Spleen (tissue), 11 donors: ENCODE data around the gene SRXN1. TPM values are rescaled to one million over a fixed set of nuclear protein-coding genes. Genes with fewer than 3 reads are reported as not detected.

Experiments used
- DNase-seq: peaks from one replicate; pipeline ENCODE4 v3.0.0-alpha.2; 2020
- H3K27ac ChIP-seq, 8 donors: fragments of 200-600 bp; sonication (generic) in 7 of 8; 1 replicate in 4 of 8; 2 replicates in 4 of 8; pipeline versions ENCODE4 v1.5.0 to v1.8.0; 2016 to 2021; ENCODE audit warnings: inconsistent platforms in 4 of 8, mild to moderate bottlenecking in 4 of 8, moderate library complexity in 1 of 8
- H3K27me3 ChIP-seq, 7 donors: fragments of 200-600 bp; sonication (generic) in 6 of 7; replicated peaks in 1 of 7; 1 replicate in 4 of 7; 2 replicates in 3 of 7; pipeline versions ENCODE4 v1.5.0 to v1.8.0; 2016 to 2021; ENCODE audit warnings: inconsistent platforms in 3 of 7, mild to moderate bottlenecking in 1 of 7
- H3K36me3 ChIP-seq, 6 donors: fragments of 200-600 bp; sonication (generic) in 5 of 6; 1 replicate in 4 of 6; 2 replicates in 2 of 6; pipeline versions ENCODE4 v1.5.0 to v1.8.0; 2016 to 2021; ENCODE audit warnings: inconsistent platforms in 2 of 6
- H3K4me1 ChIP-seq, 6 donors: fragments of 200-600 bp; sonication (generic) in 5 of 6; 1 replicate in 3 of 6; 2 replicates in 3 of 6; pipeline versions ENCODE4 v1.5.0 to v1.8.0; 2016 to 2021; ENCODE audit warnings: inconsistent platforms in 3 of 6
- H3K4me3 ChIP-seq, 8 donors: fragments of 200-600 bp; sonication (generic) in 7 of 8; 1 replicate in 4 of 8; 2 replicates in 4 of 8; pipeline versions ENCODE4 v1.5.0 to v1.8.0; 2016 to 2021; ENCODE audit warnings: inconsistent platforms in 4 of 8, mild to moderate bottlenecking in 4 of 8, moderate library complexity in 2 of 8
- H3K9me3 ChIP-seq, 8 donors: fragments of 200-600 bp; sonication (generic) in 7 of 8; 1 replicate in 4 of 8; 2 replicates in 4 of 8; pipeline versions ENCODE4 v1.5.0 to v1.8.0; 2016 to 2021; ENCODE audit warnings: inconsistent platforms in 4 of 8
- POLR2A ChIP-seq, 3 donors: fragments of 450-650 bp; IDR thresholded peaks; one replicate each; pipeline ENCODE4 v1.5.1; 2017; ENCODE audit warnings: antibody characterized with exemption in 3 of 3, mild to moderate bottlenecking in 1 of 3
- POLR2AphosphoS5 ChIP-seq, 3 donors: sonication (generic); formaldehyde crosslinking; IDR thresholded peaks; one replicate each; pipeline ENCODE4 v1.5.1; 2017; ENCODE audit warnings: antibody characterized with exemption in 3 of 3
- WGBS, 5 donors: extraction: QIAGEN DNeasy Blood & Tissue Kit in 3 of 5; methylation state at CpG; one replicate each; pipeline versions ENCODE4 v1.1.5 to v1.1.7; 2013 to 2018; 5-methylcytosine and 5-hydroxymethylcytosine counted together
- intact Hi-C: fragments of 100-400 bp; cut with DNase I; formaldehyde crosslinking; loops from one replicate; pipeline ENCODE4 v1.15.0; 2023; ENCODE audit warnings: low total_unique reads
- polyA plus RNA-seq, 3 donors: library from polyadenylated mRNA; stranded (reverse); fragments of 200-250 nt; gene quantifications; one replicate each; pipeline ENCODE4 v1.2.1, GENCODE V29; 2013
- total RNA-seq, 7 donors: library from RNA; depleted of rRNA in 3 of 7; stranded (reverse); fragments of >200 nt in 3 of 7; fragmentation: NEBNext Ultra II Directional in 4 of 7; extraction: Animal tissue kit (Norgen Biotek cat#: 25700) in 4 of 7; gene quantifications; one replicate each; pipeline versions ENCODE4 v1.1.0 to v1.2.1, GENCODE V29; 2016 to 2021
- TF ChIP-seq, protein P1 (sequence below), 11 experiments: fragments of 200-600 bp in 7 of 11; fragments of 450-650 bp in 4 of 11; sonication (generic) in 4 of 11; IDR thresholded peaks in 8 of 11; conservative IDR thresholded peaks in 3 of 11; 1 replicate in 7 of 11; 2 replicates in 4 of 11; pipeline versions ENCODE4 v1.4.0 to v1.8.0; 2016 to 2021; ENCODE audit warnings: antibody characterized with exemption in 11 of 11, inconsistent platforms in 4 of 11, mild to moderate bottlenecking in 1 of 11
- donor health status: healthy with polysubstance abuse.
- donor health status: DM: no; HTN: no; CAD: no; lungs with moderate emphysema.
- donor health status: DM: no; HTN: no; CAD: no.
- donor health status: Bipolar disorder and iron deficiency.
- donor health status: healthy.
- donor health status: DM: no; HTN: no; CAD: no.
- donor health status: DM: yes; HTN: yes; CAD: no.

The SRXN1 gene
- total and polyA plus RNA-seq, 10 donors, result 4.5 to 31.3 (median 12.7) TPM

DNA sequence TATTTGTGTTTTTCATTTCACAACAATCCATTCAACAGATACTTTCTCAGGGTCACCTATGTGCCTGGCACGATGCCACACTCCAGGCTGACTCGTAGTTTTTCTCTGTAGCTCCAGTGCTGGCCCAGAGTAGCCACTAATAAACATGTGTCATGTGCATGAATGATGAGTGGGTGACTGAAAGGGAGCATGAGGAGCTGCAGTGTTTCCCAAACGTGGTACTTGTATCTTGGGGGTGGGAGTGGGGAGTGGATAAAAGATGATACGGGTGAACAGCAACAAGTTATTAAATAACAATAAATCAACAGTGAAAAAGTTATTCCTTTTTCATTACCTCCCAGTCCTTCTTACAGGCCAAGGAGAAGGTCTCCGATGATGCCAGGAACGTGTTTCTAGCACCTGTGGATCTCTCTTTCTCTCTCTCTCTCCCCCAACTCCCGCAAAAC is 17.1 kb downstream of the SRXN1 start:
- 58 to 72% (median 65%) methylated on average over 7 of the region's 7 CpGs for WGBS, 5 donors
- no peaks in the 10 kb centered on the region for H3K9me3 ChIP-seq
- peaks cover 0 to 55% (median 0%) of the 10 kb centered on the region in 7 donors for H3K27me3 ChIP-seq
- no peaks in the 10 kb centered on the region for H3K36me3 ChIP-seq
- TF ChIP-seq, protein P1, sequence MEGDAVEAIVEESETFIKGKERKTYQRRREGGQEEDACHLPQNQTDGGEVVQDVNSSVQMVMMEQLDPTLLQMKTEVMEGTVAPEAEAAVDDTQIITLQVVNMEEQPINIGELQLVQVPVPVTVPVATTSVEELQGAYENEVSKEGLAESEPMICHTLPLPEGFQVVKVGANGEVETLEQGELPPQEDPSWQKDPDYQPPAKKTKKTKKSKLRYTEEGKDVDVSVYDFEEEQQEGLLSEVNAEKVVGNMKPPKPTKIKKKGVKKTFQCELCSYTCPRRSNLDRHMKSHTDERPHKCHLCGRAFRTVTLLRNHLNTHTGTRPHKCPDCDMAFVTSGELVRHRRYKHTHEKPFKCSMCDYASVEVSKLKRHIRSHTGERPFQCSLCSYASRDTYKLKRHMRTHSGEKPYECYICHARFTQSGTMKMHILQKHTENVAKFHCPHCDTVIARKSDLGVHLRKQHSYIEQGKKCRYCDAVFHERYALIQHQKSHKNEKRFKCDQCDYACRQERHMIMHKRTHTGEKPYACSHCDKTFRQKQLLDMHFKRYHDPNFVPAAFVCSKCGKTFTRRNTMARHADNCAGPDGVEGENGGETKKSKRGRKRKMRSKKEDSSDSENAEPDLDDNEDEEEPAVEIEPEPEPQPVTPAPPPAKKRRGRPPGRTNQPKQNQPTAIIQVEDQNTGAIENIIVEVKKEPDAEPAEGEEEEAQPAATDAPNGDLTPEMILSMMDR (IDR thresholded peaks at IDR 0.05 in 8 of 11, conservative IDR thresholded peaks at IDR 0.05 in 3 of 11), result no peak
- TF ChIP-seq POLR2AphosphoS5 (IDR thresholded peaks at IDR 0.05), result no peak
- no peak for TF ChIP-seq POLR2A (IDR thresholded peaks at IDR 0.05)
- no peak for DNase-seq
- H3K4me3 ChIP-seq, result no peak overlapping the region
- no peaks in the 10 kb centered on the region for H3K4me1 ChIP-seq
- H3K27ac ChIP-seq, result no peak overlapping the region
- intact Hi-C loops, result no loop called here

- no peak for TF ChIP-seq POLR2A (IDR thresholded peaks at IDR 0.05)
- TF ChIP-seq POLR2AphosphoS5 (IDR thresholded peaks at IDR 0.05), result no peak
- TF ChIP-seq, protein P1 (IDR thresholded peaks at IDR 0.05 in 8 of 11, conservative IDR thresholded peaks at IDR 0.05 in 3 of 11), result no peak
- DNase-seq, result no peak
- intact Hi-C loops, result no loop called here
- H3K36me3 ChIP-seq, result no peaks in the 10 kb centered on the region
- peaks cover 0 to 48% (median 0%) of the 10 kb centered on the region in 7 donors for H3K27me3 ChIP-seq
- no peaks in the 10 kb centered on the region for H3K4me1 ChIP-seq
- H3K4me3 ChIP-seq, result no peak overlapping the region
- H3K27ac ChIP-seq, result no peak overlapping the region
- 75 to 85% (median 77%) methylated on average over 9 of the region's 9 CpGs for WGBS, 5 donors
- H3K9me3 ChIP-seq, result no peaks in the 10 kb centered on the region
These were observed 17.7 kb downstream of the SRXN1 start for GRCh38 chr20:635028-635892.

DNA sequence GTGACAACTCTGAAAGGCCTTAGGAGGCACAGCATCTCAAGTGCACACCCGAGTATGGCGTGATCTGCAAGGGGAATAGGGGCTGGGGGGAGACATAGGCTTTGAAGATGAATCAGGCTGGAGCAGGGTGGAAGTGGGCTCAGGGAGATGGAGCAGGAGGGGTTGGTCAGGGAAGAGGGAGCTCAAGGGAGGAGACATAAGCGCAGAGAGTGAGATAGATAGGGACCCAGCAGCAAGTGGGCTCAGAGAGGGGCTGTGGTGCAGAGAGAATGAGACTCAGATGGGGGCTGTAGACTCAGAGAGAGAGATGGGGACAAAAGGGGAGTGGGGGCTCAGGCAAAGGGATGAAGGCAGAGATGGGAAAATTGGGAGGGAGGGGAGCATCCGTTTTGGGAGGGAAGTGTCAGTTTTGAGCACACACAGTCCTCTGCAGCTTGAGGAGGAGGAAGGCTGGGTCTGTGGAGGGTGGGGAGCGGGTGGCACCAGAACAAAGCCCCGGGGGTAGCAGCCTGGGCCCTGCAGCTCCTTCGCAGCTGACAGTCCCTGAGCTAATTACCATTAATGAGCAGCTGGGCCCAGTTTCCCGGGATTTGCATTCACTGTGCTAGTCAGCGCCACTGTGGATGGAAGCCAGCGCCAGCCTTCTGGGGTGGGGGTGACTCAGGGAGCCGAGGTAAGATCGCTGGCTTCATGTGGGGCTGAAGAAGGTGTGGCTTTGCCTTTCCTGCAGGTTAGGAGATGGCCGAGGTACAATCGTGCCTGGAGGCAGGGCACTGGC is 18.7 kb downstream of the SRXN1 start:
- Histone ChIP-seq H3K27me3 (peaks cover 0 to 48% (median 0%) of the 10 kb centered on the region in 7 donors), H3K9me3 (no peaks in the 10 kb centered on the region), H3K4me3 (no peak overlapping the region), H3K27ac (no peak overlapping the region), H3K36me3 (no peaks in the 10 kb centered on the region), H3K4me1 (no peaks in the 10 kb centered on the region)
- TF ChIP-seq POLR2A (IDR thresholded peaks at IDR 0.05), result no peak
- TF ChIP-seq, protein P1 (IDR thresholded peaks at IDR 0.05 in 8 of 11, conservative IDR thresholded peaks at IDR 0.05 in 3 of 11), result no peak
- TF ChIP-seq POLR2AphosphoS5 (IDR thresholded peaks at IDR 0.05), result no peak
- no peak for DNase-seq
- 64 to 88% (median 73%) methylated on average over 9 to 14 of the region's 14 CpGs for WGBS, 5 donors
- intact Hi-C loops, result no loop called here

DNA sequence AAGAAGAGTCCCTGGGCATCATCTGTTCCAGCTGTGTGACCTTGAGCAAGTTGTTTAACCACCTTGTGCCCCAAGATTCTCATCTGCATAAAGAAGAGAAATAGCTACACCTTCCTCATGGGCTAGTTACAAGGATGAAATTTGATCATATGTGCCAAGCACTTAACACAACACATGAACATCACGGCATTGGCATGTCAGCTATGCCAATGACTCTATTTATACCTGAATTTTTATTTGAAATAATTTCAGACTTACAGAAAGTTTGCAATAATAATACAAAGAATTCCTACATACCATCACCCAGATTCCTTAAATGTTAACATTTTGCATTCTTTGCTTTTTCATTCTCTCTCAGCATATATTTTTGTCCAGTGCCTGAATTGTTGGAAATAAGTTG is 21.9 kb downstream of the SRXN1 start:
- H3K27me3 ChIP-seq, result peaks cover 0 to 42% (median 0%) of the 10 kb centered on the region in 7 donors
- no peak overlapping the region for H3K27ac ChIP-seq
- H3K9me3 ChIP-seq, result no peaks in the 10 kb centered on the region
- no peak overlapping the region for H3K4me3 ChIP-seq
- H3K36me3 ChIP-seq, result no peaks in the 10 kb centered on the region
- TF ChIP-seq POLR2A (IDR thresholded peaks at IDR 0.05), result no peak
- TF ChIP-seq, protein P1 (IDR thresholded peaks at IDR 0.05 in 8 of 11, conservative IDR thresholded peaks at IDR 0.05 in 3 of 11), result no peak
- TF ChIP-seq POLR2AphosphoS5 (IDR thresholded peaks at IDR 0.05), result no peak
- WGBS, 5 donors, result 28 to 90% (median 78%) methylated on average over 1 of the region's 1 CpG
- no peak for DNase-seq
- no peaks in the 10 kb centered on the region for H3K4me1 ChIP-seq
- intact Hi-C loops, result no loop called here
